Measurements from ENCODE around the gene ACTRT3.
"Not testable (repeated sequence)": the region's sequence is repeated elsewhere in the genome, so short reads cannot be mapped to it uniquely, and the experiment has no call there.

Gene ACTRT3

GRCh38 chr3:169764312-169764881 is 5.0 kb downstream of the ACTRT3 start:
- Histone ChIP-seq H3K4me1 (ENCODE audit: insufficient read depth, low read length) (no peaks in the 10 kb centered on the region), H3K4me3 (ENCODE audit: low read length) (peak overlapping the region; percentile 41), H3K9me3 (ENCODE audit: low read length) (peaks cover 6% of the 10 kb centered on the region), H2AFZ (ENCODE audit: low read depth, low read length) (no peak overlapping the region), H3K27me3 (ENCODE audit: insufficient read depth, low read length) (no peaks in the 10 kb centered on the region), H3K36me3 (ENCODE audit: insufficient read depth, low read length) (no peaks in the 10 kb centered on the region)

GRCh38 chr3:169760479-169760878 is 8.9 kb downstream of the ACTRT3 start:
- Histone ChIP-seq H3K27me3 (ENCODE audit: insufficient read depth, low read length) (no peaks in the 10 kb centered on the region), H2AFZ (ENCODE audit: low read depth, low read length) (no peak overlapping the region), H3K36me3 (ENCODE audit: insufficient read depth, low read length) (no peaks in the 10 kb centered on the region), H3K4me1 (ENCODE audit: insufficient read depth, low read length) (no peaks in the 10 kb centered on the region), H3K4me3 (ENCODE audit: low read length) (no peak overlapping the region), H3K9me3 (ENCODE audit: low read length) (peaks cover 6% of the 10 kb centered on the region)

- no peaks in the 10 kb centered on the region for H3K36me3 ChIP-seq (ENCODE audit: insufficient read depth, low read length)
Observed at GRCh38 chr3:169759256-169759655, 10.1 kb downstream of the ACTRT3 start.

GRCh38 chr3:169758359-169758994 is 10.9 kb downstream of the ACTRT3 start:
- no peak overlapping the region for H2AFZ ChIP-seq (ENCODE audit: low read depth, low read length)
- H3K9me3 ChIP-seq (ENCODE audit: low read length): peaks cover 2% of the 10 kb centered on the region
- H3K36me3 ChIP-seq (ENCODE audit: insufficient read depth, low read length): no peaks in the 10 kb centered on the region
- no peaks in the 10 kb centered on the region for H3K4me1 ChIP-seq (ENCODE audit: insufficient read depth, low read length)
- no peaks in the 10 kb centered on the region for H3K27me3 ChIP-seq (ENCODE audit: insufficient read depth, low read length)
- H3K4me3 ChIP-seq (ENCODE audit: low read length): no peak overlapping the region

More at GRCh38 chr3:169759256-169759655, 10.1 kb downstream of the ACTRT3 start:
- no peak overlapping the region for H3K4me3 ChIP-seq (ENCODE audit: low read length)
- peaks cover 4% of the 10 kb centered on the region for H3K9me3 ChIP-seq (ENCODE audit: low read length)
- H2AFZ ChIP-seq (ENCODE audit: low read depth, low read length): no peak overlapping the region
- H3K4me1 ChIP-seq (ENCODE audit: insufficient read depth, low read length): no peaks in the 10 kb centered on the region
- no peaks in the 10 kb centered on the region for H3K27me3 ChIP-seq (ENCODE audit: insufficient read depth, low read length)

GRCh38 chr3:169755488-169755887 is 13.9 kb downstream of the ACTRT3 start:
- H3K27me3 ChIP-seq (ENCODE audit: insufficient read depth, low read length): no peaks in the 10 kb centered on the region
- no peaks in the 10 kb centered on the region for H3K4me1 ChIP-seq (ENCODE audit: insufficient read depth, low read length)
- H3K36me3 ChIP-seq (ENCODE audit: insufficient read depth, low read length): no peaks in the 10 kb centered on the region
- H3K4me3 ChIP-seq (ENCODE audit: low read length): no peak overlapping the region
- H2AFZ ChIP-seq (ENCODE audit: low read depth, low read length): no peak overlapping the region
- no peaks in the 10 kb centered on the region for H3K9me3 ChIP-seq (ENCODE audit: low read length)

GRCh38 chr3:169754711-169755110 is 14.7 kb downstream of the ACTRT3 start:
- no peaks in the 10 kb centered on the region for H3K9me3 ChIP-seq (ENCODE audit: low read length)
- H3K4me1 ChIP-seq (ENCODE audit: insufficient read depth, low read length): no peaks in the 10 kb centered on the region
- no peaks in the 10 kb centered on the region for H3K27me3 ChIP-seq (ENCODE audit: insufficient read depth, low read length)
- no peak overlapping the region for H2AFZ ChIP-seq (ENCODE audit: low read depth, low read length)
- H3K4me3 ChIP-seq (ENCODE audit: low read length): no peak overlapping the region
- no peaks in the 10 kb centered on the region for H3K36me3 ChIP-seq (ENCODE audit: insufficient read depth, low read length)

GRCh38 chr3:169751875-169752274 is 17.5 kb downstream of the ACTRT3 start:
- no peaks in the 10 kb centered on the region for H3K27me3 ChIP-seq (ENCODE audit: insufficient read depth, low read length)
- no peaks in the 10 kb centered on the region for H3K9me3 ChIP-seq (ENCODE audit: low read length)
- H3K36me3 ChIP-seq (ENCODE audit: insufficient read depth, low read length): no peaks in the 10 kb centered on the region
- no peaks in the 10 kb centered on the region for H3K4me1 ChIP-seq (ENCODE audit: insufficient read depth, low read length)
- no peak overlapping the region for H3K4me3 ChIP-seq (ENCODE audit: low read length)
- H2AFZ ChIP-seq (ENCODE audit: low read depth, low read length): no peak overlapping the region

- H3K4me3 ChIP-seq (ENCODE audit: low read length): no peak overlapping the region
- no peaks in the 10 kb centered on the region for H3K27me3 ChIP-seq (ENCODE audit: insufficient read depth, low read length)
- no peaks in the 10 kb centered on the region for H3K4me1 ChIP-seq (ENCODE audit: insufficient read depth, low read length)
- no peak overlapping the region for H2AFZ ChIP-seq (ENCODE audit: low read depth, low read length)
- H3K36me3 ChIP-seq (ENCODE audit: insufficient read depth, low read length): no peaks in the 10 kb centered on the region
- H3K9me3 ChIP-seq (ENCODE audit: low read length): no peaks in the 10 kb centered on the region
Observed at GRCh38 chr3:169750665-169751064, 18.7 kb downstream of the ACTRT3 start.

GRCh38 chr3:169748670-169749069 is 20.7 kb downstream of the ACTRT3 start:
- Histone ChIP-seq H3K27me3 (ENCODE audit: insufficient read depth, low read length) (no peaks in the 10 kb centered on the region), H3K4me1 (ENCODE audit: insufficient read depth, low read length) (no peaks in the 10 kb centered on the region), H3K9me3 (ENCODE audit: low read length) (no peaks in the 10 kb centered on the region), H3K36me3 (ENCODE audit: insufficient read depth, low read length) (no peaks in the 10 kb centered on the region), H3K4me3 (ENCODE audit: low read length) (no peak overlapping the region), H2AFZ (ENCODE audit: low read depth, low read length) (no peak overlapping the region)

- Histone ChIP-seq H3K4me1 (ENCODE audit: insufficient read depth, low read length) (no peaks in the 10 kb centered on the region), H3K9me3 (ENCODE audit: low read length) (no peaks in the 10 kb centered on the region), H3K27me3 (ENCODE audit: insufficient read depth, low read length) (no peaks in the 10 kb centered on the region), H3K36me3 (ENCODE audit: insufficient read depth, low read length) (no peaks in the 10 kb centered on the region), H2AFZ (ENCODE audit: low read depth, low read length) (no peak overlapping the region), H3K4me3 (ENCODE audit: low read length) (no peak overlapping the region)
Observed at GRCh38 chr3:169746924-169747323, 22.4 kb downstream of the ACTRT3 start.

GRCh38 chr3:169744366-169745054 is 24.9 kb downstream of the ACTRT3 start:
- H3K4me3 ChIP-seq (ENCODE audit: low read length): no peak overlapping the region
- peak overlapping the region; percentile 26 for H2AFZ ChIP-seq (ENCODE audit: low read depth, low read length)
- no peaks in the 10 kb centered on the region for H3K4me1 ChIP-seq (ENCODE audit: insufficient read depth, low read length)
- H3K9me3 ChIP-seq (ENCODE audit: low read length): no peaks in the 10 kb centered on the region
- H3K36me3 ChIP-seq (ENCODE audit: insufficient read depth, low read length): no peaks in the 10 kb centered on the region
- no peaks in the 10 kb centered on the region for H3K27me3 ChIP-seq (ENCODE audit: insufficient read depth, low read length)

GRCh38 chr3:169739067-169739466 is 30.3 kb downstream of the ACTRT3 start:
- Histone ChIP-seq H3K27me3 (ENCODE audit: insufficient read depth, low read length) (no peaks in the 10 kb centered on the region), H2AFZ (ENCODE audit: low read depth, low read length) (no peak overlapping the region), H3K4me3 (ENCODE audit: low read length) (no peak overlapping the region), H3K4me1 (ENCODE audit: insufficient read depth, low read length) (no peaks in the 10 kb centered on the region), H3K36me3 (ENCODE audit: insufficient read depth, low read length) (no peaks in the 10 kb centered on the region), H3K9me3 (ENCODE audit: low read length) (no peaks in the 10 kb centered on the region)

GRCh38 chr3:169731857-169732256 is 37.5 kb downstream of the ACTRT3 start:
- H3K4me3 ChIP-seq (ENCODE audit: low read length); H3K4me1 ChIP-seq (ENCODE audit: insufficient read depth, low read length); H2AFZ ChIP-seq (ENCODE audit: low read depth, low read length): not testable (repeated sequence)

More at GRCh38 chr3:169731857-169732256, 37.5 kb downstream of the ACTRT3 start:
- not testable (repeated sequence) for H3K36me3 ChIP-seq (ENCODE audit: insufficient read depth, low read length); H3K9me3 ChIP-seq (ENCODE audit: low read length); H3K27me3 ChIP-seq (ENCODE audit: insufficient read depth, low read length)
